Astrocyte (in vitro differentiated cells and primary cell): ENCODE results near the gene CPO.

Experiments
- EZH2 ChIP-seq: IDR thresholded peaks from 2 replicates; pipeline ENCODE4 v1.6.1; 2012; ENCODE audit warnings: mild to moderate bottlenecking, low read length, inconsistent platforms; ENCODE audit not compliant: insufficient read depth
- TF ChIP-seq, protein P1 (sequence below): IDR thresholded peaks from 2 replicates; pipeline ENCODE4 v1.5.1; 2011; ENCODE audit warnings: low read depth, mild to moderate bottlenecking, inconsistent platforms, low read length, moderate library complexity; ENCODE audit not compliant: insufficient read depth

DNA sequence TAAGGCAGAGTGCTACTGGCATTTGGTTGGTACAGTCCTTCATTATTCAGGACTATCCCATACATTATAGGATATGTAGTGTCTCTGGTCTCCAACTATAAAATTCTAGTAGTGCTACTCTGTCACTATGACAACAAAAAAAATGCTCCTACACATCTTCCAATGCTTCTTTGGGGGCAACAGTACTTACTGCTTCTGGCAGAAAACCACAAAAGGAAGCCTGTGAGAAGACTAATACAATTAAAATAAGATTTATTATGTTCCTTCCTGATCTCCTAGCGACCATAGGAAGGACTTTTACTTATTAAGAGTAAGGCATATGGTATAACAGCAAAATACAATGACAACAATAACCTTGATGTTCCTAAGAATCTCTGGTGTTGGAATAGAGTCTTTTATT is 48.4 kb upstream of the CPO start:
- TF ChIP-seq, protein P1, sequence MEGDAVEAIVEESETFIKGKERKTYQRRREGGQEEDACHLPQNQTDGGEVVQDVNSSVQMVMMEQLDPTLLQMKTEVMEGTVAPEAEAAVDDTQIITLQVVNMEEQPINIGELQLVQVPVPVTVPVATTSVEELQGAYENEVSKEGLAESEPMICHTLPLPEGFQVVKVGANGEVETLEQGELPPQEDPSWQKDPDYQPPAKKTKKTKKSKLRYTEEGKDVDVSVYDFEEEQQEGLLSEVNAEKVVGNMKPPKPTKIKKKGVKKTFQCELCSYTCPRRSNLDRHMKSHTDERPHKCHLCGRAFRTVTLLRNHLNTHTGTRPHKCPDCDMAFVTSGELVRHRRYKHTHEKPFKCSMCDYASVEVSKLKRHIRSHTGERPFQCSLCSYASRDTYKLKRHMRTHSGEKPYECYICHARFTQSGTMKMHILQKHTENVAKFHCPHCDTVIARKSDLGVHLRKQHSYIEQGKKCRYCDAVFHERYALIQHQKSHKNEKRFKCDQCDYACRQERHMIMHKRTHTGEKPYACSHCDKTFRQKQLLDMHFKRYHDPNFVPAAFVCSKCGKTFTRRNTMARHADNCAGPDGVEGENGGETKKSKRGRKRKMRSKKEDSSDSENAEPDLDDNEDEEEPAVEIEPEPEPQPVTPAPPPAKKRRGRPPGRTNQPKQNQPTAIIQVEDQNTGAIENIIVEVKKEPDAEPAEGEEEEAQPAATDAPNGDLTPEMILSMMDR = no peak
- TF ChIP-seq EZH2 = no peak
